ENCODE measurements around the gene GCK. TPM values are rescaled to one million over a fixed set of nuclear protein-coding genes. Genes with fewer than 3 reads are reported as not detected.

The GCK gene
- total and polyA plus RNA-seq, 2 of the 13 experiments (the other 11 are each of a cell fraction or from before 2014, with no cell fraction given): not detected

GRCh38 chr7:44131173-44132029 lies 57.8 kb downstream of the GCK start (continued):
- TF ChIP-seq SYNCRIP (IDR thresholded peaks at IDR 0.05; ENCODE audit: insufficient read depth, low read depth, low read length): no peak
- TF ChIP-seq SSRP1 (CRISPR knock-in tag; IDR thresholded peaks at IDR 0.05): 0 out of 2 replicates have a peak, but pooled peaks have one; percentile 48
- no peak for TF ChIP-seq HNF1A (IDR thresholded peaks at IDR 0.05; ENCODE audit: low read depth)
- TF ChIP-seq HNF1A (CRISPR knock-in tag; IDR thresholded peaks at IDR 0.05; ENCODE audit: borderline replicate concordance): no peak
- no peak; the same call in 1 of the 2 replicates for TF ChIP-seq ZNF280B (CRISPR knock-in tag; IDR thresholded peaks at IDR 0.05; ENCODE audit: borderline replicate concordance)
- TF ChIP-seq HINFP (CRISPR knock-in tag; IDR thresholded peaks at IDR 0.05; ENCODE audit: low read depth): no peak
- no peak for TF ChIP-seq ZNF567 (CRISPR knock-in tag; IDR thresholded peaks at IDR 0.05; ENCODE audit: borderline replicate concordance)
- peak; percentile 64; the same call in 1 of the 2 replicates for TF ChIP-seq ZSCAN31 (CRISPR knock-in tag; IDR thresholded peaks at IDR 0.05; ENCODE audit: low read depth)
- peak; percentile 25; the same call in 1 of the 2 replicates for TF ChIP-seq ZNF292 (CRISPR knock-in tag; IDR thresholded peaks at IDR 0.05; ENCODE audit: borderline replicate concordance, low read depth)
- peak; percentile 54; the same call in 1 of the 2 replicates for TF ChIP-seq REPIN1 (CRISPR knock-in tag; IDR thresholded peaks at IDR 0.05; ENCODE audit: borderline replicate concordance, low read depth)
- peak; percentile 65 for TF ChIP-seq ZNF644 (CRISPR knock-in tag; IDR thresholded peaks at IDR 0.05; ENCODE audit: low read depth)
- TF ChIP-seq ADNP (CRISPR knock-in tag; IDR thresholded peaks at IDR 0.05): no peak
- peak; percentile 80; the same call in 1 of the 2 replicates for TF ChIP-seq TGIF2 (CRISPR knock-in tag; IDR thresholded peaks at IDR 0.05)
- peak; percentile 68; the same call in 1 of the 2 replicates for TF ChIP-seq NR2C2 (CRISPR knock-in tag; IDR thresholded peaks at IDR 0.05; ENCODE audit: borderline replicate concordance)
- no peak for TF ChIP-seq ZNF3 (CRISPR knock-in tag; IDR thresholded peaks at IDR 0.05)
- peak; percentile 58 for TF ChIP-seq CEBPG (CRISPR knock-in tag; IDR thresholded peaks at IDR 0.05)
- no peak for TF ChIP-seq HMG20A (CRISPR knock-in tag; IDR thresholded peaks at IDR 0.05; ENCODE audit: borderline replicate concordance)
- peak; percentile 55; the same call in 1 of the 2 replicates for TF ChIP-seq IRF2 (CRISPR knock-in tag; IDR thresholded peaks at IDR 0.05)
- no peak for TF ChIP-seq ZNF251 (CRISPR knock-in tag; IDR thresholded peaks at IDR 0.05)
- TF ChIP-seq KLF15 (CRISPR knock-in tag; IDR thresholded peaks at IDR 0.05; ENCODE audit: borderline replicate concordance): no peak
- no peak for TF ChIP-seq NCOA1 (CRISPR knock-in tag; IDR thresholded peaks at IDR 0.05)
- TF ChIP-seq EP300 (IDR thresholded peaks at IDR 0.05; ENCODE audit: low read depth in 2 of 2, low read length in 2 of 2): peak in 1 of 2 experiments; percentile 21; a peak in 1 of 4 replicates
- TF ChIP-seq EP300 (CRISPR knock-in tag; IDR thresholded peaks at IDR 0.05; ENCODE audit: borderline replicate concordance): no peak
- TF ChIP-seq HNF4A (CRISPR knock-in tag; IDR thresholded peaks at IDR 0.05): peak; percentile 93

Data from HepG2 (cell line).